ENCODE data around the gene ANO1.

DNA sequence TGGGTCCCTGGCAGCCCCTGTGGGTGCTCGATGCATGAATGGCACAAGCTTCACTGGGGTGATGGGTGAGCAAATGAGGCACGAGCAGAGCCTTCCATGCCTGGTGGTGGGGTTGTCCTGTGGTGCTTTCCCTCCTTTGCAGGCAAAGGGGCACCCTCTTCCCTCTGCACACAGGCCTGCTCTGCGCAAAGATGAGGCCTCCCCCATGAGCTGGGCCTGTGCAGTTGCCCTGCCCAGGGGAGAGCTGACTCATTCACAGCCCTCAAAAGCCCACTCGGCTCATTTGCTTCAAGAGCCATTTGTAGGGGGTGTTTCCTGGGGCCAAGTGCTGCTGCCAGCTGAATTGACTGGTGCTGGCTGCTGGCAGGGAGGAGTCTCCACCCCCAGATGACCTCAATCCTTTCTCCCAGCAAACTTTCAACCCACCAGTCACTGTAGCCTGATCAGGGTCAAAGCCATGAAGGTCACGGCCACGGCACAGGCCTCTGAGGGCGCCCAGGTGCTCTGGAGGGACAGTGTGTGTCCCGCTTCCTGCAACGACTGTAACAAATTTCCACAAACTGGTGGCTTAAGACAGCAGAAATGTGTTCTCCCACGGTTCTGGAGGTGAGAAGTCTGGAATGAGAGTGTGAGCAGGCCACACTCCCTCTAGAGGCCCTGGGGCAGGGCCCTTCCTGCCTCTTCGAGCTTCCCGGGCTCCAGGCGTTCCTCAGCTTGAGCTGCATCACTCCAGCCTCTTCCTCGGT, 48.8 kb upstream of the ANO1 start:
- TF ChIP-seq EZH2 (IDR thresholded peaks at IDR 0.05) (no peak), POLR2AphosphoS5 (IDR thresholded peaks at IDR 0.05; ENCODE audit: borderline replicate concordance, low read depth, low read length) (no peak), FOXP2 (optimal IDR thresholded peaks at IDR 0.05; ENCODE audit: control extremely low read depth, extremely low read length, insufficient read depth) (no peak)

All from SK-N-MC (cell line).